ENCODE data around the gene MYL10. TPM values are rescaled to one million over a fixed set of nuclear protein-coding genes. Genes with fewer than 3 reads are reported as not detected.

The MYL10 gene
- total and polyA plus RNA-seq, 4 experiments from 2014 or later: not detected

GRCh38 chr7:101620395-101620794, 8.7 kb downstream of the MYL10 start:
- POLR2A ChIA-PET (ENCODE audit: partially characterized antibody): no interaction called here
- no peaks in the 10 kb centered on the region for H3K4me1 ChIP-seq (ENCODE audit: insufficient read depth, low read length)
- no peaks in the 10 kb centered on the region for H3K9me3 ChIP-seq (ENCODE audit: control insufficient read depth in 1 of 2, low read length in 2 of 2)
- no peaks in the 10 kb centered on the region for H3K36me3 Mint-ChIP-seq
- intact Hi-C loops (cut with micrococcal nuclease): no loop called here
- no peaks in the 10 kb centered on the region for H3K9me3 Mint-ChIP-seq
- CTCF ChIA-PET (ENCODE audit: partially characterized antibody): no interaction called here
- H3K27me3 ChIP-seq (ENCODE audit: insufficient read depth, low read length): peaks cover 6% of the 10 kb centered on the region
- DNase-seq: no peak
- no peak overlapping the region for H3K27ac ChIP-seq (ENCODE audit: low read depth, low read length)
- H3K27ac Mint-ChIP-seq: no peak overlapping the region
- no peak overlapping the region for H3K4me3 Mint-ChIP-seq
- H3K27me3 Mint-ChIP-seq: peaks cover 10 to 13% of the 10 kb centered on the region in 2 donors
- H3K4me3 ChIP-seq (ENCODE audit: low read length in 2 of 2): no peak overlapping the region
- no peaks in the 10 kb centered on the region for H3K4me1 Mint-ChIP-seq
- H3K36me3 ChIP-seq (ENCODE audit: insufficient read depth, low read length): no peaks in the 10 kb centered on the region

DNA sequence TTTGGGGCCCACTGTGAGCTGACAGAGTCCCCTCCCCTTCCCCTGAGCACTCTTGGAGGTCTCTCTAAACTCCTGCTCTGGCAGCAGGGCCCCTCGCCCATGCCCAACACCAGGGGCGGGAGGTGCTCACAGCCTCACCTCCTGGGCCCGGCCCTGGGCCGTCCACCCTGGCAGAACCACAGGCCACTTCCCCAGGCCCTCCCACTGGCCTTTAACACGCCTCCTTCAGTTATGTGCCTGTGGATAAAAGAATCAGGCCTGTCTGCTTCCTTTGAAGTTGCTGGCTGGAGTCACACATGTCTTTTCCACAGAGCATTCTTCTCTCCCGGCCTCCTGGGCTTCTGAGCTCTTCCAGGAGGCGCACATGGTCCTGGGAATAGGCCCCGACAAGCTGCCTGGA, 10.2 kb downstream of the MYL10 start:
- H3K9me3 Mint-ChIP-seq: no peaks in the 10 kb centered on the region
- ChIA-PET POLR2A (ENCODE audit: partially characterized antibody) (no interaction called here), CTCF (ENCODE audit: partially characterized antibody) (no interaction called here)
- H3K27me3 Mint-ChIP-seq: peaks cover 5 to 7% of the 10 kb centered on the region in 2 donors
- H3K36me3 Mint-ChIP-seq: no peaks in the 10 kb centered on the region
- H3K4me3 Mint-ChIP-seq: no peak overlapping the region
- no peak for DNase-seq
- H3K27ac Mint-ChIP-seq: no peak overlapping the region
- Histone ChIP-seq H3K4me3 (ENCODE audit: low read length in 2 of 2) (no peak overlapping the region), H3K27me3 (ENCODE audit: insufficient read depth, low read length) (no peaks in the 10 kb centered on the region), H3K36me3 (ENCODE audit: insufficient read depth, low read length) (no peaks in the 10 kb centered on the region), H3K27ac (ENCODE audit: low read depth, low read length) (no peak overlapping the region), H3K9me3 (ENCODE audit: control insufficient read depth in 1 of 2, low read length in 2 of 2) (no peaks in the 10 kb centered on the region), H3K4me1 (ENCODE audit: insufficient read depth, low read length) (no peaks in the 10 kb centered on the region)
- no peaks in the 10 kb centered on the region for H3K4me1 Mint-ChIP-seq
- intact Hi-C loops (cut with micrococcal nuclease): no loop called here

DNA sequence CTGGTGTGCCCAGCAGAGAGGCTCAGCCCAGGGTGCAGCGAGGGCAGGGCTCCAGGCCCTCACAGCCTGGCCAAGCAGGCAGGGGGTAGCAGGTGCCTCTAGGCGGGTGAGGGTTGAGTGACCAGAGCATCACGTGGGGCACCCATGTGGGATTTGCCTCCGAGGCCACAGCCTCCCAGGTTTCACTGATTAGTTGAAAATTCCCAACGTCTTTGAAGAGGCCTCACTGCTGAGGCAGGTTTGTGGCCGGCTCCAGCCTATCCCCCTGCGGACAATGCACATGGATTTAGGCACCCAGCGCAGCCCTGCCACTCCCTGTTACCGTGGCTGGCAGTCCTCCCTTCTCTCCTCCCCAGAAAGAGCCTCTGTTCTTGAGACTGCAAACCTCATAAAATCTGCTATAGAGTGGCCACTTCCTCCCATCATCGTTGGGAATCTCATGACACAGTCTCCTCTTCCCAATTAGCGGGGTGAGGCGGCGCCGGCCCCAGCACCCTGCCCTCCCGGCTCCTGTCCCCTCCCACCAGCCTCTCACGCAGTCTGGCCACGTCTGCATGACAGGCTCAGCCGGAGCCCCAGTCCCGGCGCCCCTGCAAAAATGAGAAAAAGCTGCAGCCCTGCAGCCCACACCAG, 10.8 kb downstream of the MYL10 start:
- ChIA-PET CTCF (ENCODE audit: partially characterized antibody) (no interaction called here), POLR2A (ENCODE audit: partially characterized antibody) (no interaction called here)
- H3K36me3 ChIP-seq (ENCODE audit: insufficient read depth, low read length): no peaks in the 10 kb centered on the region
- Mint-ChIP-seq H3K9me3 (no peaks in the 10 kb centered on the region), H3K4me1 (no peaks in the 10 kb centered on the region), H3K27me3 (peaks cover 5 to 7% of the 10 kb centered on the region in 2 donors), H3K36me3 (no peaks in the 10 kb centered on the region), H3K4me3 (no peak overlapping the region), H3K27ac (no peak overlapping the region)
- H3K4me1 ChIP-seq (ENCODE audit: insufficient read depth, low read length): no peaks in the 10 kb centered on the region
- H3K27ac ChIP-seq (ENCODE audit: low read depth, low read length): no peak overlapping the region
- no peak overlapping the region for H3K4me3 ChIP-seq (ENCODE audit: low read length in 2 of 2)
- no peaks in the 10 kb centered on the region for H3K9me3 ChIP-seq (ENCODE audit: control insufficient read depth in 1 of 2, low read length in 2 of 2)
- intact Hi-C loops (cut with micrococcal nuclease): no loop called here
- no peaks in the 10 kb centered on the region for H3K27me3 ChIP-seq (ENCODE audit: insufficient read depth, low read length)
- no peak for DNase-seq

GRCh38 chr7:101617451-101618206, 11.5 kb downstream of the MYL10 start:
- POLR2A ChIA-PET (ENCODE audit: partially characterized antibody): no interaction called here
- Mint-ChIP-seq H3K4me1 (no peaks in the 10 kb centered on the region), H3K9me3 (no peaks in the 10 kb centered on the region), H3K4me3 (no peak overlapping the region), H3K27ac (peak overlapping the region in 1 of 7 donors; percentile 37), H3K36me3 (no peaks in the 10 kb centered on the region), H3K27me3 (peaks cover 7 to 11% of the 10 kb centered on the region in 2 donors)
- H3K36me3 ChIP-seq (ENCODE audit: insufficient read depth, low read length): no peaks in the 10 kb centered on the region
- H3K4me1 ChIP-seq (ENCODE audit: insufficient read depth, low read length): no peaks in the 10 kb centered on the region
- no peak for DNase-seq
- H3K9me3 ChIP-seq (ENCODE audit: control insufficient read depth in 1 of 2, low read length in 2 of 2): no peaks in the 10 kb centered on the region
- no peak overlapping the region for H3K27ac ChIP-seq (ENCODE audit: low read depth, low read length)
- no peaks in the 10 kb centered on the region for H3K27me3 ChIP-seq (ENCODE audit: insufficient read depth, low read length)
- intact Hi-C loops (cut with micrococcal nuclease): no loop called here
- H3K4me3 ChIP-seq (ENCODE audit: low read length in 2 of 2): no peak overlapping the region
- CTCF ChIA-PET (ENCODE audit: partially characterized antibody): no interaction called here

GRCh38 chr7:101615446-101615845, 13.7 kb downstream of the MYL10 start:
- Histone ChIP-seq H3K27ac (ENCODE audit: low read depth, low read length) (no peak overlapping the region), H3K4me1 (ENCODE audit: insufficient read depth, low read length) (no peaks in the 10 kb centered on the region), H3K4me3 (ENCODE audit: low read length in 2 of 2) (no peak overlapping the region), H3K9me3 (ENCODE audit: control insufficient read depth in 1 of 2, low read length in 2 of 2) (no peaks in the 10 kb centered on the region), H3K27me3 (ENCODE audit: insufficient read depth, low read length) (no peaks in the 10 kb centered on the region), H3K36me3 (ENCODE audit: insufficient read depth, low read length) (no peaks in the 10 kb centered on the region)
- Mint-ChIP-seq H3K27me3 (peaks cover 10 to 12% of the 10 kb centered on the region in 2 donors), H3K27ac (no peak overlapping the region), H3K9me3 (no peaks in the 10 kb centered on the region), H3K36me3 (no peaks in the 10 kb centered on the region), H3K4me3 (no peak overlapping the region), H3K4me1 (no peaks in the 10 kb centered on the region)
- ChIA-PET POLR2A (ENCODE audit: partially characterized antibody) (no interaction called here), CTCF (ENCODE audit: partially characterized antibody) (no interaction called here)
- no peak for DNase-seq
- intact Hi-C loops (cut with micrococcal nuclease): no loop called here

- intact Hi-C loops (cut with micrococcal nuclease): no loop called here
Measured at GRCh38 chr7:101614939-101615302, 14.2 kb downstream of the MYL10 start.

DNA sequence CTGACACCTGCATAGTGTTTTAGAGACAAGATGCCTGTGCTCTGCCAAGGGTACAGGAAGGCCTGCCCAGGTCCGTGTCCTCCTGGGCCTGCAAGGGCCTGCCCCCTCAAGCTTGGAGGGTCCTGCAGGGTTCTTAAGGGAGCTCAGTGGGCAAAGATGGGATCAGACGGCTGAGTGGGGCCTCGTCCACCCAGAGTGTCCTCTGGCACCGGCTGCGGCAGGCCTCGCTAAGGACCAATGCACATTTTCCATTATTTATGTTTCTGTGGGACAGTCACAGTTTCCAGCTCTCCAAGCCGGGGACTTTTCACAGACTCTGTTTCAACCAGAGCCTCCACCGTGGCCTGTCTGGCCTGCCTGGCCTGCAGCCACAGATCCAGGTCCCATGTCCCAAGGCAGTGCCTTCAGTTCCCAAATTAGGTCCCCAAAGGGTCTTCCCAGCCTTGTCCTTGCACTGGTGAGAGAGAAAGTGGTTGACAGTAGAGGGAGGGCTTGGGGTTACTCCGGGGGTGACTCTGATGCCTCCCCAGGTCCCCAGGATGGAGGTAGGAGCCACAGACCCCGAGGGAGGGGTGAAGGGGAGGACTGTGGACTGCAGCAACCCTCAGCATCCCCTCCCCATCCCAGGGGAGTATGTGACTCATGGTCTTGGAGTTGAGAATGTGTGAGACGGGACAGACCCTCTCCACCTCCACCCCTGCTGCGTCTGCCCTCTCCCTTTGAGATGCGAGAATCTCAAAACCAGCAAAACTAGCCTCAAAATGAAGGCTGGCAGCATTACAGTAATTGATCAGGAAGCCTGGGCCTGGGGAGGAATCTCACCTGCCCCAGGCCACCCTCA, 14.8 kb downstream of the MYL10 start:
- Histone ChIP-seq H3K4me3 (ENCODE audit: low read length in 2 of 2) (no peak overlapping the region), H3K9me3 (ENCODE audit: control insufficient read depth in 1 of 2, low read length in 2 of 2) (no peaks in the 10 kb centered on the region), H3K27me3 (ENCODE audit: insufficient read depth, low read length) (no peaks in the 10 kb centered on the region), H3K4me1 (ENCODE audit: insufficient read depth, low read length) (no peaks in the 10 kb centered on the region), H3K36me3 (ENCODE audit: insufficient read depth, low read length) (no peaks in the 10 kb centered on the region), H3K27ac (ENCODE audit: low read depth, low read length) (no peak overlapping the region)
- CTCF ChIA-PET (ENCODE audit: partially characterized antibody): interaction anchor here (1.9 kb wide), 1 partner anchor 10 kb away, joined by 7 read pairs; no protein-coding TSS in a partner anchor
- H3K27me3 Mint-ChIP-seq: peaks cover 10 to 14% of the 10 kb centered on the region in 2 donors
- POLR2A ChIA-PET (ENCODE audit: partially characterized antibody): no interaction called here
- H3K4me3 Mint-ChIP-seq: no peak overlapping the region
- no peak overlapping the region for H3K27ac Mint-ChIP-seq
- no peaks in the 10 kb centered on the region for H3K9me3 Mint-ChIP-seq
- intact Hi-C loops (cut with micrococcal nuclease): no loop called here
- no peaks in the 10 kb centered on the region for H3K36me3 Mint-ChIP-seq
- DNase-seq: no peak
- H3K4me1 Mint-ChIP-seq: no peaks in the 10 kb centered on the region

More at GRCh38 chr7:101614939-101615302, 14.2 kb downstream of the MYL10 start:
- Mint-ChIP-seq H3K9me3 (no peaks in the 10 kb centered on the region), H3K27ac (no peak overlapping the region), H3K27me3 (peaks cover 10 to 14% of the 10 kb centered on the region in 2 donors), H3K4me3 (no peak overlapping the region), H3K36me3 (no peaks in the 10 kb centered on the region), H3K4me1 (no peaks in the 10 kb centered on the region)
- H3K4me1 ChIP-seq (ENCODE audit: insufficient read depth, low read length): no peaks in the 10 kb centered on the region
- H3K27ac ChIP-seq (ENCODE audit: low read depth, low read length): no peak overlapping the region
- H3K9me3 ChIP-seq (ENCODE audit: control insufficient read depth in 1 of 2, low read length in 2 of 2): no peaks in the 10 kb centered on the region
- H3K36me3 ChIP-seq (ENCODE audit: insufficient read depth, low read length): no peaks in the 10 kb centered on the region
- no peak for DNase-seq
- ChIA-PET POLR2A (ENCODE audit: partially characterized antibody) (no interaction called here), CTCF (ENCODE audit: partially characterized antibody) (no interaction called here)
- no peak overlapping the region for H3K4me3 ChIP-seq (ENCODE audit: low read length in 2 of 2)
- no peaks in the 10 kb centered on the region for H3K27me3 ChIP-seq (ENCODE audit: insufficient read depth, low read length)
